Osteocyte (in vitro differentiated cells): ENCODE measurements around the gene DNALI1. TPM values are rescaled to one million over a fixed set of nuclear protein-coding genes. Genes with fewer than 3 reads are reported as not detected.

Experiments
- DNase-seq: peaks from one replicate; pipeline ENCODE4 v3.0.0; 2021; ENCODE audit warnings: mixed read lengths; ENCODE audit not compliant: unreplicated experiment; ENCODE audit errors: extremely low spot score
- H3K27ac Mint-ChIP-seq: one replicate; pipeline ENCODE4 v1.8.0; 2021; ENCODE audit warnings: mild to moderate bottlenecking, mixed read lengths; ENCODE audit not compliant: unreplicated experiment
- H3K27me3 Mint-ChIP-seq: one replicate; pipeline ENCODE4 v1.8.0; 2021; ENCODE audit warnings: mixed read lengths; ENCODE audit not compliant: unreplicated experiment
- H3K36me3 Mint-ChIP-seq: one replicate; pipeline ENCODE4 v1.8.0; 2021; ENCODE audit warnings: mixed read lengths; ENCODE audit not compliant: unreplicated experiment
- H3K4me1 Mint-ChIP-seq: one replicate; pipeline ENCODE4 v1.8.0; 2021; ENCODE audit warnings: mixed read lengths; ENCODE audit not compliant: unreplicated experiment
- H3K4me3 Mint-ChIP-seq: one replicate; pipeline ENCODE4 v1.8.0; 2021; ENCODE audit warnings: mild to moderate bottlenecking, moderate library complexity, mixed read lengths; ENCODE audit not compliant: unreplicated experiment
- H3K9me3 Mint-ChIP-seq: one replicate; pipeline ENCODE4 v1.8.0; 2021; ENCODE audit warnings: mixed read lengths; ENCODE audit not compliant: unreplicated experiment
- total RNA-seq: library from RNA; stranded (reverse); gene quantifications from 2 replicates; pipeline ENCODE4 v1.2.1, GENCODE V29; 2021
- TF ChIP-seq, protein P1 (sequence below): fragments of 200-600 bp; sonication (generic); IDR thresholded peaks from 2 replicates; pipeline ENCODE4 v1.5.0; 2021; ENCODE audit warnings: antibody characterized with exemption, mild to moderate bottlenecking, moderate library complexity

The DNALI1 gene
- total RNA-seq, 1 donor from 2014 or later = 10.5 TPM

DNA sequence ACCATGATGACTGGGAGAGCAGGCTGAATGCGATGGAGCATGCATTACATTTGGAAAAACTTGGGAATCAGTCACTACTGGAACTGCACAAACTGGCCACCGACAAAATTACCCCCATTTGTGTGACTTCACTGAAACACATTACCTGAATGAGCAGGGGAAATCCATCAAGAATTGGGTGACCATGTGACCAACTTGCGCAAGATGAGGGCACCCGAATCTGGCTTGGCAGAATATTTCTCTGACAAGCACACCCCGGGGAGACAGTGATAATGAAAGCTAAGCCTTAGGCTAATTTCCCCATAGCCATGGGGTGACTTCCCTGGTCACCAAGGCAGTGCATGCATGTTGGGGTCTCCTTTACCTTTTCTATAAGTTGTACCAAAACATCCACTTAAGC is 11.7 kb upstream of the DNALI1 start:
- Mint-ChIP-seq H3K4me3 (no peak overlapping the region), H3K27me3 (no peaks in the 10 kb centered on the region), H3K4me1 (no peaks in the 10 kb centered on the region), H3K36me3 (peaks cover 35% of the 10 kb centered on the region), H3K9me3 (no peaks in the 10 kb centered on the region), H3K27ac (no peak overlapping the region)
- TF ChIP-seq, protein P1, sequence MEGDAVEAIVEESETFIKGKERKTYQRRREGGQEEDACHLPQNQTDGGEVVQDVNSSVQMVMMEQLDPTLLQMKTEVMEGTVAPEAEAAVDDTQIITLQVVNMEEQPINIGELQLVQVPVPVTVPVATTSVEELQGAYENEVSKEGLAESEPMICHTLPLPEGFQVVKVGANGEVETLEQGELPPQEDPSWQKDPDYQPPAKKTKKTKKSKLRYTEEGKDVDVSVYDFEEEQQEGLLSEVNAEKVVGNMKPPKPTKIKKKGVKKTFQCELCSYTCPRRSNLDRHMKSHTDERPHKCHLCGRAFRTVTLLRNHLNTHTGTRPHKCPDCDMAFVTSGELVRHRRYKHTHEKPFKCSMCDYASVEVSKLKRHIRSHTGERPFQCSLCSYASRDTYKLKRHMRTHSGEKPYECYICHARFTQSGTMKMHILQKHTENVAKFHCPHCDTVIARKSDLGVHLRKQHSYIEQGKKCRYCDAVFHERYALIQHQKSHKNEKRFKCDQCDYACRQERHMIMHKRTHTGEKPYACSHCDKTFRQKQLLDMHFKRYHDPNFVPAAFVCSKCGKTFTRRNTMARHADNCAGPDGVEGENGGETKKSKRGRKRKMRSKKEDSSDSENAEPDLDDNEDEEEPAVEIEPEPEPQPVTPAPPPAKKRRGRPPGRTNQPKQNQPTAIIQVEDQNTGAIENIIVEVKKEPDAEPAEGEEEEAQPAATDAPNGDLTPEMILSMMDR = no peak
- DNase-seq = no peak

DNA sequence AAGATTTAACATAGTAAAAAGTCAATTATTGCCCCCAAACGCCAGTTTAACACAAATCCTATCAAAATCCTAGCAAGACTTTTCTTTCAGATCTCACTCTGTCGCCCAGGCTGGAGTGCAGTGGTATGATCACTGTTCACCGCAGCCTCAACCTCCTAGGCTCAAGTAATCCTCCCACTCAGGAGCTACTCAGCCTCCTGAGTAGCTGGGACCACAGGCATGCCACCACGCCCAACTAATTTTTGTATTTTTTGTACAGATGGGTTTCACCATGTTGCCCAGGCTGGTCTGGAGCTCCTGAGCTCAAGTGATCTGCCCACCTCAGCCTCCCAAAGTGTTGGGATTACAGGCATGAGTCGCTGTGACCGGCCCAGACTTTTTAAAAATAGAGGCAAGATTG is 7.4 kb upstream of the DNALI1 start:
- Mint-ChIP-seq H3K9me3 (no peaks in the 10 kb centered on the region), H3K27me3 (no peaks in the 10 kb centered on the region), H3K36me3 (peaks cover 23% of the 10 kb centered on the region), H3K27ac (no peak overlapping the region), H3K4me3 (no peak overlapping the region), H3K4me1 (peaks cover 22% of the 10 kb centered on the region)
- no peak for DNase-seq
- TF ChIP-seq, protein P1 = no peak

DNA sequence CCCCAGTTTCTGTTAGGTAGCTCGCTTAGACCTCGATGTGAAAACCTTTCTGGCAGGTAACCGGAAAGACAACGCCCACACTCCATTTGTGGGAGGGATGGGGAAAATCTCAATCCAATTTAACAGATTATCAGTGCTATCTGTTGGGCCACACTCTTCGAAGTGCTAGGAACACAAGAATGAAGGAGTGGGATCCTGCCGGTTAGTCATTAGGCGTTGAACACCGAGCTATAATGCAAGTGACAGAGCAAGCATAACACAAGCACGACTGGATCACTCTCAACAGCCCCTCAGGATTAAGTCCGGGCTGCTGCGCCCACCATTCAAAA is 3.2 kb upstream of the DNALI1 start:
- H3K9me3 Mint-ChIP-seq = no peaks in the 10 kb centered on the region
- peaks cover 10% of the 10 kb centered on the region for H3K36me3 Mint-ChIP-seq
- H3K4me3 Mint-ChIP-seq = peak overlapping the region; percentile 97
- peaks cover 37% of the 10 kb centered on the region for H3K4me1 Mint-ChIP-seq
- H3K27me3 Mint-ChIP-seq = no peaks in the 10 kb centered on the region
- TF ChIP-seq, protein P1 = no peak
- peak overlapping the region; percentile 95 for H3K27ac Mint-ChIP-seq
- no peak for DNase-seq

DNA sequence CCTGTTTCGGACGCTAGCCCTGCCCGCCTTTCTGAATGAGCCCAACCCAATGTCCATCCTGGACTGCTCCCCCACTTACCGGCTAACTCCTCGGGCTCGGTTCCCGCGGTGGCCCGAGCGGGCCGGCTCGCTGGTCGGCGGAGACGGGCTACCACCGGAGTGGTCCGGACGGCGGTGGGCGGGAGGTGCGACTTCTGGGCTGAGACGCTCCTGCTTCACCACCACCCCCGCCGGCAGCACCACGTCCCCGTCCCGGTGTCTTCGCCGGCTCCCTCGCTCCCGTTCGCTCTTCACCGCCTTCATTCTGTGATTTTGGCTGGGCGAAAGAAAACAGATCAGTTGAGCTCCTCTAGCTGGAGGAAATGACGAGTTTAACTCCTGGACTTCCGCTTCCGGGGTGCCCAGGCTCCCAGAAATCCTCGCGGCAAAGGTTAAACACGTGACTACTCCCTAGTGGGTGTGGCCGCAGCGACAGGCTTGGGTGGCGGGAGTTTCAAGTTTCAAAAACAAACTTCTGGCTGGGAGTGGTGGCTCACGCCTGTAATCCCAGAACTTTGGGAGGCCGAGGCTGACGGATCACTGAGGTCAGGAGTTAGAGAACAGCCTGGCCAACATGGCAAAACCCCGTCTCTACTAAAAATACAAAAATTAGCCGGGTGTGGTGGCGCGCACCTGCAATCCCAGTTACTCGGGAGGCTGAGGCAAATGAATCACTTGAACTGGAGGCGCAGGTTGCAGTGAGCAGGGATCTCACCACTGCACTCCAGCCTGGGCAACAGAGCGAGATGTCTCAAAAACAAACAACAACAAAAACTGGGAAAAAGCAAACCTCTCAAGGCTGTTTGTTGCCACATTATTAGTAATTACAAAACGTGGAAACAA is 2.6 kb upstream of the DNALI1 start, which contains the start of gene SNIP1:
TSS of gene SNIP1 (minus strand) at position 367 of the 882 bp plus-strand sequence. CDS start at position 303, 64 bp downstream.
- peak within 1 kb of the TSS; percentile 95 for H3K27ac Mint-ChIP-seq
- H3K4me1 Mint-ChIP-seq = peaks cover 37% of the 10 kb centered on the region
- TF ChIP-seq, protein P1 = no peak
- H3K36me3 Mint-ChIP-seq = peaks cover 6% of the 10 kb centered on the region
- peak within 1 kb of the TSS; percentile 97 for H3K4me3 Mint-ChIP-seq
- no peaks in the 10 kb centered on the region for H3K9me3 Mint-ChIP-seq
- H3K27me3 Mint-ChIP-seq = no peaks in the 10 kb centered on the region
- DNase-seq = peak; percentile 96

DNA sequence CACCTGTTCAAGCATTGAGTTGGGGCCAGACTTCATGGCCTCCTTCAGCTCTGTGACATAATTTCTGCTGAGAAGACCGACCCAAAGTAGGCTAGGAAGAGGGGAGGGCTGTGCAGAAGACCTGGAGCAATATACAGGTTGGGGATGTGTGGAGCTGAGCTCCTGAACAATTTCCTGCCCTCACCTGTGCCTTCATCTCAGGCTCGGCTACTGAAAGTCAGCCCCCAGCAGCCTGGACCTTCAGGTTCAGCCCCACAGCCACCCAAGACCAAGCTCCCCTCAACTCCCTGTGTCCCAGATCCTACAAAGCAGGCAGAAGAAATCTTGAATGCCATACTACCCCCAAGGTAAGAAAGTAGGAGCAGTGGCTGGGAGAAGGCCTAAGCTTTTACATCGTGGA is 662 bp downstream of the DNALI1 start:
- peak overlapping the region; percentile 96 for H3K27ac Mint-ChIP-seq
- TF ChIP-seq, protein P1 = no peak
- H3K27me3 Mint-ChIP-seq = no peaks in the 10 kb centered on the region
- H3K4me3 Mint-ChIP-seq = peak overlapping the region; percentile 80
- peaks cover 4% of the 10 kb centered on the region for H3K36me3 Mint-ChIP-seq
- no peak for DNase-seq
- H3K9me3 Mint-ChIP-seq = no peaks in the 10 kb centered on the region
- peaks cover 31% of the 10 kb centered on the region for H3K4me1 Mint-ChIP-seq
